ENCODE data around the gene UNC5C.

Gene UNC5C

DNA sequence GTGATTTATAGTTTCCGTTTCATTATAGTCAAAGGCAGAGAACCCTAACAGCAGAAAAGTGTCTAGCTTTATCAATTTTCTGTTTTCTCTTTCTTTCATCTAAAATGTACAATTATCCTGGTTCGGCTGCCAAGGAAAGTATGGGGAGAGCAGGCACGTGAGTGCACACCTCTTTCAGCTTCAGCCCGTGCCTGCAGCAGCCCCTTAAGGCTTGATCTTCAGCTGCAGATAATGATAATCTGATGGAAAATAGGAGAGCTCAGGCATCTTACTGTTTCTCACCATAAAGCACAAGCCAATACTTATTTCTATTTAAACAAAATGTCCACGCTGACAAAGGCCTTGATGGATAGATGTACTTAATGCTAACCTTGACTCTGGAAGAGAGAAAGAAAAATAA is 334.4 kb downstream of the UNC5C start:
- ChIA-PET CTCF (interaction anchor here (2.1 kb wide), 1 partner anchor 9 kb away, joined by 7 read pairs; no protein-coding TSS in a partner anchor), POLR2A (no interaction called here)
- Histone ChIP-seq H3K36me3 (ENCODE audit: control insufficient read depth in 2 of 2, insufficient read depth in 1 of 2, low read length in 2 of 2) (no peaks in the 10 kb centered on the region), H3K4me1 (ENCODE audit: control insufficient read depth, insufficient read depth, low read length) (no peaks in the 10 kb centered on the region), H3K4me3 (ENCODE audit: low read depth, low read length) (no peak overlapping the region), H3K27ac (ENCODE audit: extremely low read depth, low read depth, low read length) (no peak overlapping the region), H3K9me3 (ENCODE audit: control insufficient read depth, insufficient read depth, low read depth, low read length) (no peaks in the 10 kb centered on the region)
- TF ChIP-seq ZNF175 (tag by site-specific recombination; IDR thresholded peaks at IDR 0.05) = no peak
- no peak for TF ChIP-seq ZFP3 (tag by site-specific recombination; IDR thresholded peaks at IDR 0.05; ENCODE audit: low read depth)
- TF ChIP-seq ZNF514 (tag by site-specific recombination; IDR thresholded peaks at IDR 0.05) = no peak
- TF ChIP-seq, protein P1, sequence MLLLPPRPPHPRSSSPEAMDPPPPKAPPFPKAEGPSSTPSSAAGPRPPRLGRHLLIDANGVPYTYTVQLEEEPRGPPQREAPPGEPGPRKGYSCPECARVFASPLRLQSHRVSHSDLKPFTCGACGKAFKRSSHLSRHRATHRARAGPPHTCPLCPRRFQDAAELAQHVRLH (tag by site-specific recombination; IDR thresholded peaks at IDR 0.05) = no peak
- TF ChIP-seq KLF8 (tag by site-specific recombination; IDR thresholded peaks at IDR 0.05) = no peak

DNA sequence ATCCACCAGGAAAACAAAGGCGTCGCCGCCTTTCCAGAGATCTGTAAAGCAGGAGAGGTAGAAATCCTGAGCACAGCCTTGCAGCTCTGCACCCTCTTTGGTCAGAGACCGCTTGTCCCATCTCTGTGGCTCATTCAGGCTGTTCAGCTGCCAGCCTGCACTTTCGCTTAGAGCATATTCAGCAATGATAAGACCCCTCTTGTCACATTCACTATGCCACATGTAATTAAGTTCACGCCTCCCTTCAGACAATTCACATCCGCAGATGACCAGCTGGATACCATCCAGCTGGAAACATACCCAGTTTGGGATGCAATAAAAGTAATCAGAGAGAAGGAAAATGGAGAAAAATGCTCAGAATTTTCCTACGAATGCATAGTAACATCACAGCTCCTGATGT is 335.4 kb downstream of the UNC5C start:
- ChIA-PET POLR2A (no interaction called here), CTCF (interaction anchor here (2.1 kb wide), 1 partner anchor 8 kb away, joined by 7 read pairs; no protein-coding TSS in a partner anchor)
- TF ChIP-seq, protein P2, sequence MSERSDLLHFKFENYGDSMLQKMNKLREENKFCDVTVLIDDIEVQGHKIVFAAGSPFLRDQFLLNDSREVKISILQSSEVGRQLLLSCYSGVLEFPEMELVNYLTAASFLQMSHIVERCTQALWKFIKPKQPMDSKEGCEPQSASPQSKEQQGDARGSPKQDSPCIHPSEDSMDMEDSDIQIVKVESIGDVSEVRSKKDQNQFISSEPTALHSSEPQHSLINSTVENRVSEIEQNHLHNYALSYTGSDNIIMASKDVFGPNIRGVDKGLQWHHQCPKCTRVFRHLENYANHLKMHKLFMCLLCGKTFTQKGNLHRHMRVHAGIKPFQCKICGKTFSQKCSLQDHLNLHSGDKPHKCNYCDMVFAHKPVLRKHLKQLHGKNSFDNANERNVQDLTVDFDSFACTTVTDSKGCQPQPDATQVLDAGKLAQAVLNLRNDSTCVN (tag by site-specific recombination; optimal IDR thresholded peaks at IDR 0.05) = no peak
- no peak for TF ChIP-seq KLF10 (tag by site-specific recombination; IDR thresholded peaks at IDR 0.05)
- no peak for TF ChIP-seq ZBTB21 (tag by site-specific recombination; IDR thresholded peaks at IDR 0.05)
- TF ChIP-seq TCF7L2 (IDR thresholded peaks at IDR 0.05; ENCODE audit: borderline replicate concordance, low read depth, low read length) = no peak
- TF ChIP-seq, protein P3, sequence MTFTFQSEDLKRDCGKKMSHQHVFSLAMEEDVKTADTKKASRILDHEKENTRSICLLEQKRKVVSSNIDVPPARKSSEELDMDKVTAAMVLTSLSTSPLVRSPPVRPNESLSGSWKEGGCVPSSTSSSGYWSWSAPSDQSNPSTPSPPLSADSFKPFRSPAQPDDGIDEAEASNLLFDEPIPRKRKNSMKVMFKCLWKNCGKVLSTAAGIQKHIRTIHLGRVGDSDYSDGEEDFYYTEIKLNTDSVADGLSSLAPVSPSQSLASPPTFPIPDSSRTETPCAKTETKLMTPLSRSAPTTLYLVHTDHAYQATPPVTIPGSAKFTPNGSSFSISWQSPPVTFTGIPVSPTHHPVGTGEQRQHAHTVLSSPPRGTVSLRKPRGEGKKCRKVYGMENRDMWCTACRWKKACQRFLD (tag by site-specific recombination; IDR thresholded peaks at IDR 0.05) = no peak
- TF ChIP-seq ZNF335 (tag by site-specific recombination; conservative IDR thresholded peaks at IDR 0.05) = no peak
- TF ChIP-seq ZNF184 (tag by site-specific recombination; IDR thresholded peaks at IDR 0.05) = no peak
- TF ChIP-seq, protein P4, sequence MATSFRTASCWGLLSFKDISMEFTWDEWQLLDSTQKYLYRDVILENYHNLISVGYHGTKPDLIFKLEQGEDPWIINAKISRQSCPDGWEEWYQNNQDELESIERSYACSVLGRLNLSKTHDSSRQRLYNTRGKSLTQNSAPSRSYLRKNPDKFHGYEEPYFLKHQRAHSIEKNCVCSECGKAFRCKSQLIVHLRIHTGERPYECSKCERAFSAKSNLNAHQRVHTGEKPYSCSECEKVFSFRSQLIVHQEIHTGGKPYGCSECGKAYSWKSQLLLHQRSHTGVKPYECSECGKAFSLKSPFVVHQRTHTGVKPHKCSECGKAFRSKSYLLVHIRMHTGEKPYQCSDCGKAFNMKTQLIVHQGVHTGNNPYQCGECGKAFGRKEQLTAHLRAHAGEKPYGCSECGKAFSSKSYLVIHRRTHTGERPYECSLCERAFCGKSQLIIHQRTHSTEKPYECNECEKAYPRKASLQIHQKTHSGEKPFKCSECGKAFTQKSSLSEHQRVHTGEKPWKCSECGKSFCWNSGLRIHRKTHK (tag by site-specific recombination; IDR thresholded peaks at IDR 0.05) = no peak
- no peak for TF ChIP-seq ZNF266 (tag by site-specific recombination; IDR thresholded peaks at IDR 0.05; ENCODE audit: low read depth)
- no peak for TF ChIP-seq ZNF549 (tag by site-specific recombination; IDR thresholded peaks at IDR 0.05)
- TF ChIP-seq, protein P5, sequence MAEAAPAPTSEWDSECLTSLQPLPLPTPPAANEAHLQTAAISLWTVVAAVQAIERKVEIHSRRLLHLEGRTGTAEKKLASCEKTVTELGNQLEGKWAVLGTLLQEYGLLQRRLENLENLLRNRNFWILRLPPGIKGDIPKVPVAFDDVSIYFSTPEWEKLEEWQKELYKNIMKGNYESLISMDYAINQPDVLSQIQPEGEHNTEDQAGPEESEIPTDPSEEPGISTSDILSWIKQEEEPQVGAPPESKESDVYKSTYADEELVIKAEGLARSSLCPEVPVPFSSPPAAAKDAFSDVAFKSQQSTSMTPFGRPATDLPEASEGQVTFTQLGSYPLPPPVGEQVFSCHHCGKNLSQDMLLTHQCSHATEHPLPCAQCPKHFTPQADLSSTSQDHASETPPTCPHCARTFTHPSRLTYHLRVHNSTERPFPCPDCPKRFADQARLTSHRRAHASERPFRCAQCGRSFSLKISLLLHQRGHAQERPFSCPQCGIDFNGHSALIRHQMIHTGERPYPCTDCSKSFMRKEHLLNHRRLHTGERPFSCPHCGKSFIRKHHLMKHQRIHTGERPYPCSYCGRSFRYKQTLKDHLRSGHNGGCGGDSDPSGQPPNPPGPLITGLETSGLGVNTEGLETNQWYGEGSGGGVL (tag by site-specific recombination; IDR thresholded peaks at IDR 0.05) = no peak
- no peak for TF ChIP-seq KLF9 (tag by site-specific recombination; IDR thresholded peaks at IDR 0.05; ENCODE audit: low read depth)
- no peak for TF ChIP-seq ZNF155 (tag by site-specific recombination; IDR thresholded peaks at IDR 0.05)
- TF ChIP-seq ZNF560 (tag by site-specific recombination; IDR thresholded peaks at IDR 0.05; ENCODE audit: borderline replicate concordance) = no peak
- TF ChIP-seq, protein P6, sequence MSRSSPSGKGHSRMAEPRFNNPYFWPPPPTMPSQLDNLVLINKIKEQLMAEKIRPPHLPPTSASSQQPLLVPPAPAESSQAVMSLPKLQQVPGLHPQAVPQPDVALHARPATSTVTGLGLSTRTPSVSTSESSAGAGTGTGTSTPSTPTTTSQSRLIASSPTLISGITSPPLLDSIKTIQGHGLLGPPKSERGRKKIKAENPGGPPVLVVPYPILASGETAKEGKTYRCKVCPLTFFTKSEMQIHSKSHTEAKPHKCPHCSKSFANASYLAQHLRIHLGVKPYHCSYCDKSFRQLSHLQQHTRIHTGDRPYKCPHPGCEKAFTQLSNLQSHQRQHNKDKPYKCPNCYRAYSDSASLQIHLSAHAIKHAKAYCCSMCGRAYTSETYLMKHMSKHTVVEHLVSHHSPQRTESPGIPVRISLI (tag by site-specific recombination; IDR thresholded peaks at IDR 0.05) = no peak

More for the DNA sequence above, 335.4 kb downstream of the UNC5C start:
- Histone ChIP-seq H3K4me1 (ENCODE audit: control insufficient read depth, insufficient read depth, low read length) (no peaks in the 10 kb centered on the region), H3K9me3 (ENCODE audit: control insufficient read depth, insufficient read depth, low read depth, low read length) (no peaks in the 10 kb centered on the region), H3K4me3 (ENCODE audit: low read depth, low read length) (no peak overlapping the region), H3K36me3 (ENCODE audit: control insufficient read depth in 2 of 2, insufficient read depth in 1 of 2, low read length in 2 of 2) (no peaks in the 10 kb centered on the region), H3K27ac (ENCODE audit: extremely low read depth, low read depth, low read length) (no peak overlapping the region)

Data from HEK293 (cell line).